ENCODE measurements around the gene CATSPER2.
"Not testable (repeated sequence)": the region's sequence is repeated elsewhere in the genome, so short reads cannot be mapped to it uniquely, and the experiment has no call there.

The CATSPER2 gene

GRCh38 chr15:43592841-43593240, 55.8 kb downstream of the CATSPER2 start:
- DNase-seq, result not testable (repeated sequence)

- not testable (repeated sequence) for DNase-seq
These were observed 58.7 kb downstream of the CATSPER2 start, which contains the start of gene PPIP5K1 for GRCh38 chr15:43589778-43590466. TSS of gene PPIP5K1 (minus strand) at chr15:43590208. CDS start at chr15:43584504, 5,704 bp downstream.
